ENCODE data around the gene TNFRSF14. TPM values are rescaled to one million over a fixed set of nuclear protein-coding genes. Genes with fewer than 3 reads are reported as not detected.
A peak's percentile ranks its signal among the peaks of the same experiment; 100 is the strongest.
"Not testable (repeated sequence)": the region's sequence is repeated elsewhere in the genome, so short reads cannot be mapped to it uniquely, and the experiment has no call there.

TNFRSF14 gene
- total and polyA plus RNA-seq, 4 donors = 14.8 to 38.1 (median 29.1) TPM

DNA sequence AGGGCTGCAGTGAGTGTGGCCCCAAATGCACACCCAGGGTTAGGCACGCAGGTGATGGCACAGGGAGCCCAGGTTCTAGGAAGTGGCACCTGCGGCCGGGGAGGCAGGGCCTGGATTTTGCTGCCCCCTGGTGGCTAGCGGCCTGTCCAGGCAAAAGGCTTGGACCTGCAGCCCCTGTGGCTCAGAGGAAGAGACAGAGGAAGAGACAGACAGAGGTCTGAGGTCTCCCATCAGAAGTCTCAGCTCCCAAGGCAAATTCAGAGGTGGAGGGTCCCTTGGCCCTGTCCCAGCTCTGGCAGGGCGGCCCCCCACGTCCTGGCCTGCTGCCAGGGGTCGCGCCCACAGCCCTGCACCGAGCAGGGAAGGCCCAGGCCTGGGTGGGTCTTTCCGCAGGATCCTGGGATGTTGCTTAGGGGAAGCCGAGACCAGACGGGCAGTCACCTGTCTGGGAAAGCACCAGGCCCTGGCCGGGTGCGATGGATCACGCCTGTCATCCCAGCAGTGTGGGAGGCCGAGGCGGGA, 8.0 kb upstream of the TNFRSF14 start:
- DNase-seq (ENCODE audit: low spot score) = peak; percentile 88
- peaks cover 13 to 49% (median 29%) of the 10 kb centered on the region in 4 donors for H3K4me1 ChIP-seq (ENCODE audit: control insufficient read depth in 4 of 4, insufficient read depth in 4 of 4, low read length in 3 of 4)
- H3K9me3 ChIP-seq (ENCODE audit: control insufficient read depth in 4 of 4, low read length in 3 of 4) = no peaks in the 10 kb centered on the region
- no peaks in the 10 kb centered on the region for H3K27me3 ChIP-seq (ENCODE audit: control insufficient read depth in 4 of 4, insufficient read depth in 4 of 4, low read length in 3 of 4)
- no peak for TF ChIP-seq RXRA (IDR thresholded peaks at IDR 0.05)
- TF ChIP-seq, protein P1, sequence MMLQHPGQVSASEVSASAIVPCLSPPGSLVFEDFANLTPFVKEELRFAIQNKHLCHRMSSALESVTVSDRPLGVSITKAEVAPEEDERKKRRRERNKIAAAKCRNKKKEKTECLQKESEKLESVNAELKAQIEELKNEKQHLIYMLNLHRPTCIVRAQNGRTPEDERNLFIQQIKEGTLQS (IDR thresholded peaks at IDR 0.05) = no peak
- TF ChIP-seq, protein P2, sequence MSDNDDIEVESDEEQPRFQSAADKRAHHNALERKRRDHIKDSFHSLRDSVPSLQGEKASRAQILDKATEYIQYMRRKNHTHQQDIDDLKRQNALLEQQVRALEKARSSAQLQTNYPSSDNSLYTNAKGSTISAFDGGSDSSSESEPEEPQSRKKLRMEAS (IDR thresholded peaks at IDR 0.05) = peak; percentile 19
- TF ChIP-seq, protein P3, sequence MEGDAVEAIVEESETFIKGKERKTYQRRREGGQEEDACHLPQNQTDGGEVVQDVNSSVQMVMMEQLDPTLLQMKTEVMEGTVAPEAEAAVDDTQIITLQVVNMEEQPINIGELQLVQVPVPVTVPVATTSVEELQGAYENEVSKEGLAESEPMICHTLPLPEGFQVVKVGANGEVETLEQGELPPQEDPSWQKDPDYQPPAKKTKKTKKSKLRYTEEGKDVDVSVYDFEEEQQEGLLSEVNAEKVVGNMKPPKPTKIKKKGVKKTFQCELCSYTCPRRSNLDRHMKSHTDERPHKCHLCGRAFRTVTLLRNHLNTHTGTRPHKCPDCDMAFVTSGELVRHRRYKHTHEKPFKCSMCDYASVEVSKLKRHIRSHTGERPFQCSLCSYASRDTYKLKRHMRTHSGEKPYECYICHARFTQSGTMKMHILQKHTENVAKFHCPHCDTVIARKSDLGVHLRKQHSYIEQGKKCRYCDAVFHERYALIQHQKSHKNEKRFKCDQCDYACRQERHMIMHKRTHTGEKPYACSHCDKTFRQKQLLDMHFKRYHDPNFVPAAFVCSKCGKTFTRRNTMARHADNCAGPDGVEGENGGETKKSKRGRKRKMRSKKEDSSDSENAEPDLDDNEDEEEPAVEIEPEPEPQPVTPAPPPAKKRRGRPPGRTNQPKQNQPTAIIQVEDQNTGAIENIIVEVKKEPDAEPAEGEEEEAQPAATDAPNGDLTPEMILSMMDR (IDR thresholded peaks at IDR 0.05; ENCODE audit: low read depth, low read length, missing input control) = peak; percentile 96
- TF ChIP-seq GABPA (IDR thresholded peaks at IDR 0.05 in 1 of 2, conservative IDR thresholded peaks at IDR 0.05 in 1 of 2) = no peak
- TF ChIP-seq FOXA1 (IDR thresholded peaks at IDR 0.05) = no peak
- peak; percentile 92 to 94 for TF ChIP-seq RAD21 (IDR thresholded peaks at IDR 0.05)
- TF ChIP-seq SP1 (IDR thresholded peaks at IDR 0.05) = no peak
- no peak for TF ChIP-seq HNF4G (IDR thresholded peaks at IDR 0.05)
- no peaks in the 10 kb centered on the region for H3K36me3 ChIP-seq (ENCODE audit: control insufficient read depth in 4 of 4, insufficient read depth in 3 of 4, low read depth in 1 of 4, low read length in 3 of 4)
- under 1% methylated on average over 17 of the region's 17 CpGs for WGBS
- peak overlapping the region in 1 of 3 donors; percentile 25 for H3K4me3 ChIP-seq (ENCODE audit: low read depth in 1 of 3, low read length in 3 of 3)
- H3K27ac ChIP-seq (ENCODE audit: low read depth in 1 of 2, low read length in 2 of 2) = peak overlapping the region; percentile 96 to 99
- H3K9ac ChIP-seq (ENCODE audit: low read depth in 1 of 2, low read length in 2 of 2) = peak overlapping the region; percentile 21 to 96

DNA sequence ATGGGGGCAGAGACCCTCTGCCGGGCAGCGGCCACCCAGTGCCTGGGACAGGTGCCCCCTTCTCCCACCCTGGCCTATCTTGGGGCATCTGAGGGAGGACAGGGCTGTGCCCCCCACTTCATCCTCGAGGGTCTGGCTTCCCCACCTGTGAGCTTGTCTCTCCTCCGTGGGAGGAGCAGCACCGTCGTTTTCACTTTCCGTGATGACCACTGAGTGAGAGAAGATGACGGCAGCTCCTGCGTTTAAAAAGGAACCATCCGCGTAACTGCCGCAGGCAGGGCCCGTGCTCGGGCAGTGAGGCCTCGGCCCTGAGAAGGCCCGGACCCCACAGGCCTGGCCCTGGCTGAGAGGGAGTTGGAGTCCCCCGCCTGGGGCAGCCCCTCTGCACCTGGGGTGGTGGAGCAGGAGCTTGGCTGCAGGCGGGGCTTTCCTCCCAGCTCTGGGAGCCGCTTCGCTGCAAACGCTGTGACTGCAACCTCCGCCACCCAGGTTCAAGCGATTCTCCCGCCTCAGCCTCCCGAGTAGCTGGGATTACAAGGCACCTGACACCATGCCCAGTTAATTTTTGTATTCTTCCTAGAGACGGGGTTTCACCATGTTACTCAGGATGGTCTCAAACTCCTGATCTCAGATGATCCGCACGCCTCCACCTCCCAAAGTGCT, 6.7 kb upstream of the TNFRSF14 start:
- WGBS = 86% methylated on average over 25 of the region's 28 CpGs
- H3K27ac ChIP-seq (ENCODE audit: low read depth in 1 of 2, low read length in 2 of 2) = peak overlapping the region; percentile 96 to 99
- not testable (repeated sequence) for H3K4me3 ChIP-seq (ENCODE audit: low read depth in 1 of 3, low read length in 3 of 3); H3K27me3 ChIP-seq (ENCODE audit: control insufficient read depth in 4 of 4, insufficient read depth in 4 of 4, low read length in 3 of 4); H3K9me3 ChIP-seq (ENCODE audit: control insufficient read depth in 4 of 4, low read length in 3 of 4); DNase-seq (ENCODE audit: low spot score); H3K36me3 ChIP-seq (ENCODE audit: control insufficient read depth in 4 of 4, insufficient read depth in 3 of 4, low read depth in 1 of 4, low read length in 3 of 4)
- H3K4me1 ChIP-seq (ENCODE audit: control insufficient read depth in 4 of 4, insufficient read depth in 4 of 4, low read length in 3 of 4) = peaks cover 13 to 40% (median 26%) of the 10 kb centered on the region in 4 donors
- H3K9ac ChIP-seq (ENCODE audit: low read depth in 1 of 2, low read length in 2 of 2) = peak overlapping the region; percentile 68 to 96

DNA sequence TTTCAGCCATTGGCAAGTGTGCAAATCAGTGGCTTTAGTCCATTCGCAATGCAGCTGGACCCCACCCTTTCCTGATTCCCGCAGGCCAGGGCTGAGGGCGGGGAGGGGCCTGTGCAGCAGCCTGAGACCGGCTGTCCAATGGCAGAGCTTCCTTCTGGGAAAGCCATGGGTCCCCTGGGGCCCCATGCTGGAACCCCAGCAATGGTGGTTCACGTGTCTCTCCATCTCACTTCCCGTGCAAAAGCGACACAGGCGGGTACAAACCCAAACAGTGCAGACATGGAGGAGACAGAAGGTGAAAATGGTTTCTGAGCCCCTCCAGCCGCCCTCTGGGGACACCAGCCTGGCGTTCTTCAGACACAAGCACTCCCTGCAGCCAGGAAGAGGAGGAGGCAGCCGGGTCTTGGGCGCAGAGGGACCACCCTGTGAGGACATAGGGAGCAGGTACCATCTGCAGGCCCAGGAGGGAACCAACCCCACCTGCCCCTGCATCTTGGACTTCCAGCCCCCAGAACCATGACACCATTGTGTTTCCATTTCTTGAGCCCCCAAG, 5.8 kb upstream of the TNFRSF14 start:
- DNase-seq (ENCODE audit: low spot score); H3K4me3 ChIP-seq (ENCODE audit: low read depth in 1 of 3, low read length in 3 of 3); H3K27ac ChIP-seq (ENCODE audit: low read depth in 1 of 2, low read length in 2 of 2); H3K27me3 ChIP-seq (ENCODE audit: control insufficient read depth in 4 of 4, insufficient read depth in 4 of 4, low read length in 3 of 4); H3K9me3 ChIP-seq (ENCODE audit: control insufficient read depth in 4 of 4, low read length in 3 of 4); H3K9ac ChIP-seq (ENCODE audit: low read depth in 1 of 2, low read length in 2 of 2); H3K36me3 ChIP-seq (ENCODE audit: control insufficient read depth in 4 of 4, insufficient read depth in 3 of 4, low read depth in 1 of 4, low read length in 3 of 4): not testable (repeated sequence)
- peaks cover 13 to 46% (median 30%) of the 10 kb centered on the region in 4 donors for H3K4me1 ChIP-seq (ENCODE audit: control insufficient read depth in 4 of 4, insufficient read depth in 4 of 4, low read length in 3 of 4)
- 78% methylated on average over 11 of the region's 12 CpGs for WGBS

DNA sequence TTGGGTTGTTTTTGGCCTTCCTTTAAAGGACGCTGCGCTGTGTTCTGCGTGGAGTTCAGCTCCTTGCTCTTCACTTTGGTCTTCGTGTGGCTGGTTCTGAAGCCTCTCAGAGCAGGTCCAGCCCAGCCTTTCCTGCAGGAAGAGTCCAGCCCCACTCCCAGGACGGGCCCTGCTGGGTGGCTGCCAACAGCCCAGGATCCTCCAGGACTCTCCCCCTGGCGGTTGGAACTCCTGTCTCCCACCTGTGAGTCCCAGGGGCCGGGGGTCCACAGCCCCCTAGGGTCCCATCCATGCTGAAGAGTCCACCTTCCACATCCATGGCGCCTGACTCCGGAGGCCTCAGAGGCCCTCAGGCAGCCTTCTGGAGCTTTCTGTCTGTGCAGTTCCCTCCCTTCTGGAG, 4.6 kb upstream of the TNFRSF14 start:
- not testable (repeated sequence) for H3K27ac ChIP-seq (ENCODE audit: low read depth in 1 of 2, low read length in 2 of 2); H3K4me3 ChIP-seq (ENCODE audit: low read depth in 1 of 3, low read length in 3 of 3); H3K27me3 ChIP-seq (ENCODE audit: control insufficient read depth in 4 of 4, insufficient read depth in 4 of 4, low read length in 3 of 4); DNase-seq (ENCODE audit: low spot score); H3K9ac ChIP-seq (ENCODE audit: low read depth in 1 of 2, low read length in 2 of 2); H3K9me3 ChIP-seq (ENCODE audit: control insufficient read depth in 4 of 4, low read length in 3 of 4); H3K36me3 ChIP-seq (ENCODE audit: control insufficient read depth in 4 of 4, insufficient read depth in 3 of 4, low read depth in 1 of 4, low read length in 3 of 4)
- peaks cover 13 to 42% (median 28%) of the 10 kb centered on the region in 4 donors for H3K4me1 ChIP-seq (ENCODE audit: control insufficient read depth in 4 of 4, insufficient read depth in 4 of 4, low read length in 3 of 4)
- WGBS = 82% methylated on average over 9 of the region's 9 CpGs
